ENCODE measurements around the gene SEL1L2.

DNA sequence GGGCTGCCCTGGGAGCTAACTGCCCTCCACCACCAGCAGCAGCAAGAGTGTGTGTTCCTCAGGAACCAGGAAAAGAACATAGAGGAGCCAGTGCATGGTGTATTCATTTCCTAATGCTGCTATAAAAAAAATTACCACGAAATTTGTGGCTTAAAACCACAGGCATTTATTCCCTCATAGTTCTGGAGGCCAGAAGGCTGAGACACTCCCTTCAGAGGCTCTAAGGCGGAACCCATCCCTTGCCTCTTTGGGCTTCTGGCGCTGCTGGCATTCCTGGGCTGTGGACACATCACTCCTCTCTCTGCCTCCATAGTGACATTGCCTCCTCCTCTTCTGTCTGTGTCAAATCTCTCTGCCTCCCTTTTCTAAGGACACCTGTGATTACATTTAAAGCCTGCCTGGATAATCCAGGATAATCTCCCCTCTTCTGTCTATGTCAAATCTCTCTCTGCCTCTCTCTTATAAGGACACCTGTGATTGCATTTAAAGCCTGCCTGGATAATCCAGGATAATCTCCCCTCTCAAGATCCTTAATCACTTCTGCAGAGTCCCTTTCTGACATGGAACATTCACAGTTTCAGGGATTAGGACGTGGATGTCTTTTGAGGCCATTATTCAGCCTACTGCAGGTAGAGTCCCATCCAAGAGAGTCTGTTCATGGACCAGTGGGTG lies 150.9 kb downstream of the SEL1L2 start:
- TF ChIP-seq POLR2A (IDR thresholded peaks at IDR 0.05): no peak
- TF ChIP-seq, protein P1, sequence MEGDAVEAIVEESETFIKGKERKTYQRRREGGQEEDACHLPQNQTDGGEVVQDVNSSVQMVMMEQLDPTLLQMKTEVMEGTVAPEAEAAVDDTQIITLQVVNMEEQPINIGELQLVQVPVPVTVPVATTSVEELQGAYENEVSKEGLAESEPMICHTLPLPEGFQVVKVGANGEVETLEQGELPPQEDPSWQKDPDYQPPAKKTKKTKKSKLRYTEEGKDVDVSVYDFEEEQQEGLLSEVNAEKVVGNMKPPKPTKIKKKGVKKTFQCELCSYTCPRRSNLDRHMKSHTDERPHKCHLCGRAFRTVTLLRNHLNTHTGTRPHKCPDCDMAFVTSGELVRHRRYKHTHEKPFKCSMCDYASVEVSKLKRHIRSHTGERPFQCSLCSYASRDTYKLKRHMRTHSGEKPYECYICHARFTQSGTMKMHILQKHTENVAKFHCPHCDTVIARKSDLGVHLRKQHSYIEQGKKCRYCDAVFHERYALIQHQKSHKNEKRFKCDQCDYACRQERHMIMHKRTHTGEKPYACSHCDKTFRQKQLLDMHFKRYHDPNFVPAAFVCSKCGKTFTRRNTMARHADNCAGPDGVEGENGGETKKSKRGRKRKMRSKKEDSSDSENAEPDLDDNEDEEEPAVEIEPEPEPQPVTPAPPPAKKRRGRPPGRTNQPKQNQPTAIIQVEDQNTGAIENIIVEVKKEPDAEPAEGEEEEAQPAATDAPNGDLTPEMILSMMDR (IDR thresholded peaks at IDR 0.05): no peak
- TF ChIP-seq POLR2AphosphoS5 (IDR thresholded peaks at IDR 0.05): no peak

All from sigmoid colon (tissue), 4 donors.